H1 (cell line): ENCODE data around the gene CCNI. TPM values are rescaled to one million over a fixed set of nuclear protein-coding genes. Genes with fewer than 3 reads are reported as not detected.

Experiments used
- CTCF ChIA-PET: fragments of 300-600 bp; sonication (Branson Sonifier 250); formaldehyde crosslinking; loops from one replicate; lab custom pipeline; 2021; ENCODE audit not compliant: partially characterized antibody; lab: Charles Lee
- POLR2A ChIA-PET: fragments of 300-600 bp; sonication (Branson Sonifier 250); formaldehyde crosslinking; loops from one replicate; lab custom pipeline; 2021; ENCODE audit warnings: inconsistent platforms; ENCODE audit not compliant: partially characterized antibody; lab: Charles Lee
- DNase-seq, 2 experiments: peaks; one replicate each; pipeline versions ENCODE4 v3.0.0 to v3.0.0-alpha.2; 2010 to 2022; ENCODE audit warnings: low spot score in 2 of 2, low read depth in 1 of 2, mixed read lengths in 1 of 2
- FAIRE-seq: peaks from 2 replicates; lab custom pipeline; 2011; peaks lifted over from hg19 to GRCh38; lab: Jason Lieb, UNC
- H2AFZ ChIP-seq: 2 replicates; pipeline ENCODE4 v1.8.1; 2012; ENCODE audit warnings: low read length, inconsistent platforms
- H2AK5ac ChIP-seq: 2 replicates; pipeline ENCODE4 v1.6.1; 2013; ENCODE audit warnings: low read depth, low read length
- H2BK120ac ChIP-seq: replicated peaks from 2 replicates; pipeline ENCODE3; 2013; ENCODE audit warnings: low read depth, low read length, inconsistent platforms
- H2BK12ac ChIP-seq: 2 replicates; pipeline ENCODE4 v1.6.1; 2013; ENCODE audit warnings: low read depth, low read length
- H2BK15ac ChIP-seq: 2 replicates; pipeline ENCODE4 v1.6.1; 2013; ENCODE audit warnings: low read length
- H2BK20ac ChIP-seq: 2 replicates; pipeline ENCODE4 v1.6.1; 2013; ENCODE audit warnings: low read length
- H2BK5ac ChIP-seq: 2 replicates; pipeline ENCODE4 v1.6.1; 2013; ENCODE audit warnings: low read depth, low read length
- H3K14ac ChIP-seq: 2 replicates; pipeline ENCODE4 v1.6.1; 2013; ENCODE audit warnings: inconsistent platforms; ENCODE audit not compliant: insufficient read length
- H3K18ac ChIP-seq: 2 replicates; pipeline ENCODE4 v1.6.1; 2013; ENCODE audit warnings: low read length; ENCODE audit errors: extremely low read depth
- H3K23ac ChIP-seq: 2 replicates; pipeline ENCODE4 v1.6.1; 2013; ENCODE audit warnings: inconsistent platforms; ENCODE audit not compliant: insufficient read length
- H3K23me2 ChIP-seq: 2 replicates; pipeline ENCODE4 v1.6.1; 2013; ENCODE audit warnings: low read depth, low read length
- H3K27ac ChIP-seq: 2 replicates; pipeline ENCODE4 v1.6.1; 2011; ENCODE audit warnings: low read depth, low read length, inconsistent platforms
- H3K27me3 ChIP-seq, 4 experiments: replicated peaks in 1 of 4; 1 replicate in 1 of 4; 2 replicates in 3 of 4; pipeline versions ENCODE4 v1.6.1 to v1.8.1; 2011 to 2013; ENCODE audit warnings: low read length in 3 of 4, mild to moderate bottlenecking in 3 of 4, inconsistent platforms in 2 of 4, mixed read lengths in 2 of 4, moderate library complexity in 1 of 4; ENCODE audit not compliant: control insufficient read depth in 3 of 4, insufficient read depth in 3 of 4; ENCODE audit errors: extremely low read depth in 1 of 4
- H3K36me3 ChIP-seq, 4 experiments: 2 replicates each; pipeline versions ENCODE4 v1.6.1 to v1.8.1; 2011 to 2013; ENCODE audit warnings: mild to moderate bottlenecking in 4 of 4, low read length in 3 of 4, moderate library complexity in 2 of 4, control low read depth in 1 of 4, inconsistent platforms in 1 of 4; ENCODE audit not compliant: insufficient read depth in 4 of 4, control insufficient read depth in 2 of 4
- H3K4ac ChIP-seq: replicated peaks from 2 replicates; pipeline ENCODE3; 2013; ENCODE audit warnings: low read length, low read depth, mixed read lengths, inconsistent platforms; ENCODE audit not compliant: insufficient read length
- H3K4me1 ChIP-seq, 4 experiments: replicated peaks in 1 of 4; 1 replicate in 1 of 4; 2 replicates in 3 of 4; pipeline versions ENCODE4 v1.6.1 to v1.8.1; 2011 to 2013; ENCODE audit warnings: low read length in 3 of 4, inconsistent platforms in 2 of 4, mixed read lengths in 1 of 4; ENCODE audit not compliant: insufficient read depth in 4 of 4, control insufficient read depth in 3 of 4
- H3K4me2 ChIP-seq, 2 experiments: 2 replicates each; pipeline versions ENCODE4 v1.6.1 to v1.8.1; 2011 to 2013; ENCODE audit warnings: low read depth in 2 of 2, low read length in 2 of 2, control low read depth in 1 of 2, inconsistent platforms in 1 of 2, mild to moderate bottlenecking in 1 of 2; ENCODE audit not compliant: insufficient read depth in 1 of 2
- H3K4me3 ChIP-seq, 4 experiments: fragments of 200-600, 300-600 bp in 1 of 4; sonication (generic), shearing (Covaris generic), sonication (Bioruptor Twin) in 1 of 4; 2 replicates each; pipeline versions ENCODE4 v1.5.1 to v1.8.1; 2011 to 2016; ENCODE audit warnings: low read length in 4 of 4, low read depth in 3 of 4, control low read depth in 2 of 4, inconsistent platforms in 2 of 4, mild to moderate bottlenecking in 2 of 4, mixed read lengths in 1 of 4, moderate library complexity in 1 of 4; ENCODE audit not compliant: insufficient read depth in 2 of 4; ENCODE audit errors: extremely low read depth in 1 of 4
- H3K56ac ChIP-seq: replicated peaks from 2 replicates; pipeline ENCODE3; 2013; ENCODE audit warnings: low read depth, mild to moderate bottlenecking, mixed read lengths, low read length, inconsistent platforms; ENCODE audit not compliant: insufficient read length
- H3K79me1 ChIP-seq: 2 replicates; pipeline ENCODE4 v1.6.1; 2013; ENCODE audit warnings: low read depth, low read length, control low read depth
- H3K79me2 ChIP-seq, 2 experiments: 2 replicates each; pipeline versions ENCODE4 v1.6.1 to v1.8.1; 2012 to 2013; ENCODE audit warnings: low read length in 2 of 2, mild to moderate bottlenecking in 2 of 2, inconsistent platforms in 1 of 2; ENCODE audit not compliant: insufficient read depth in 2 of 2, control insufficient read depth in 1 of 2
- H3K9ac ChIP-seq, 4 experiments: replicated peaks in 1 of 4; 1 replicate in 1 of 4; 2 replicates in 3 of 4; pipeline versions ENCODE4 v1.6.1 to v1.8.1; 2011 to 2013; ENCODE audit warnings: low read depth in 3 of 4, low read length in 3 of 4, control low read depth in 2 of 4, mild to moderate bottlenecking in 2 of 4, moderate library complexity in 2 of 4, inconsistent platforms in 1 of 4; ENCODE audit errors: extremely low read depth in 1 of 4
- H3K9me3 ChIP-seq, 2 experiments: 2 replicates each; pipeline versions ENCODE4 v1.6.1 to v1.8.1; 2012 to 2013; ENCODE audit warnings: mild to moderate bottlenecking in 2 of 2, moderate library complexity in 2 of 2, control low read depth in 1 of 2, inconsistent platforms in 1 of 2, low read depth in 1 of 2, low read length in 1 of 2, mixed read lengths in 1 of 2; ENCODE audit not compliant: insufficient read depth in 2 of 2
- H4K20me1 ChIP-seq, 2 experiments: replicated peaks in 1 of 2; 2 replicates each; pipeline versions ENCODE3 to v1.8.1; 2011 to 2013; ENCODE audit warnings: inconsistent platforms in 2 of 2, low read length in 2 of 2, mild to moderate bottlenecking in 1 of 2; ENCODE audit not compliant: insufficient read depth in 2 of 2, control insufficient read depth in 1 of 2
- H4K5ac ChIP-seq: 2 replicates; pipeline ENCODE4 v1.6.1; 2013; ENCODE audit warnings: low read length, low read depth, mixed read lengths, inconsistent platforms; ENCODE audit not compliant: insufficient read length
- H4K8ac ChIP-seq: 2 replicates; pipeline ENCODE4 v1.8.0; 2013; ENCODE audit warnings: mild to moderate bottlenecking, moderate library complexity, low read length, inconsistent platforms; ENCODE audit not compliant: insufficient read depth; ENCODE audit errors: extremely low read depth
- H4K91ac ChIP-seq: replicated peaks from 2 replicates; pipeline ENCODE3; 2013; ENCODE audit warnings: low read length, mixed read lengths, inconsistent platforms; ENCODE audit not compliant: insufficient read length
- BCL11A ChIP-seq, 2 experiments: IDR thresholded peaks; one replicate each; pipeline ENCODE4 v1.6.1; 2011; ENCODE audit warnings: low read depth in 2 of 2, low read length in 2 of 2, mild to moderate bottlenecking in 2 of 2
- CBX8 ChIP-seq: fragments of 300-800, 300-1000 bp; sonication (generic); IDR thresholded peaks from 2 replicates; pipeline ENCODE4 v1.7.1; 2016; ENCODE audit warnings: low read depth, low read length, borderline replicate concordance
- CREB1 ChIP-seq: IDR thresholded peaks from 2 replicates; pipeline ENCODE4 v1.6.1; 2012; ENCODE audit warnings: inconsistent platforms
- CTBP2 ChIP-seq: IDR thresholded peaks from 2 replicates; pipeline ENCODE4 v1.7.0; 2011; ENCODE audit warnings: borderline replicate concordance, mild to moderate bottlenecking, moderate library complexity, mixed read lengths, low read length; ENCODE audit not compliant: insufficient read depth, insufficient read length
- GTF2F1 ChIP-seq: IDR thresholded peaks from 2 replicates; pipeline ENCODE4 v1.6.1; 2012; ENCODE audit warnings: low read depth, low read length, improper control_type of control experiment, borderline replicate concordance
- MAX ChIP-seq: IDR thresholded peaks from 2 replicates; pipeline ENCODE4 v1.6.1; 2012; ENCODE audit warnings: inconsistent platforms
- RBBP5 ChIP-seq: IDR thresholded peaks from 2 replicates; pipeline ENCODE4 v1.7.1; 2012; ENCODE audit warnings: low read depth, mild to moderate bottlenecking, inconsistent platforms, low read length, moderate library complexity, borderline replicate concordance
- SIRT6 ChIP-seq: IDR thresholded peaks from one replicate; pipeline ENCODE4 v1.7.1; 2012; ENCODE audit warnings: low read length, inconsistent platforms
- SRF ChIP-seq: IDR thresholded peaks from 2 replicates; pipeline ENCODE4 v1.6.1; 2011; ENCODE audit warnings: mild to moderate bottlenecking, low read depth, low read length, moderate library complexity
- WGBS, 2 experiments: shearing (Covaris generic) in 1 of 2; methylation state at CpG; one replicate each; pipeline versions ENCODE4 v1.1.6 to v1.1.7; 2013 to 2015; ENCODE audit warnings: low lambda C conversion rate in 2 of 2, mixed read lengths in 2 of 2, inconsistent platforms in 1 of 2, low coverage in 1 of 2, missing lambda C conversion rate in 1 of 2; ENCODE audit not compliant: insufficient replicate concordance in 2 of 2, insufficient coverage in 1 of 2, insufficient read length in 1 of 2; ENCODE audit errors: extremely low coverage in 1 of 2, missing lambda C conversion rate in 1 of 2; 5-methylcytosine and 5-hydroxymethylcytosine counted together
- polyA plus RNA-seq, 7 experiments: library from polyadenylated mRNA; depleted of rRNA in 3 of 7; stranded (reverse) in 5 of 7; unstranded in 2 of 7; fragments of >200 nt in 5 of 7; fragments of 200-250 nt in 2 of 7; gene quantifications; 1 replicate in 5 of 7; 2 replicates in 1 of 7; 4 replicates in 1 of 7; pipeline versions ENCODE4 v1.2.1 to v1.2.3, GENCODE V29; 2011 to 2013; ENCODE audit warnings: missing spikeins in 2 of 7, mixed read lengths in 2 of 7
- total RNA-seq: library from RNA; stranded (reverse); fragmentation: NEBNext Ultra II Directional; extraction: Animal tissue kit (Norgen Biotek cat#: 25700); gene quantifications from 2 replicates; pipeline ENCODE4 v1.2.1, GENCODE V29; 2021

CCNI gene
- total and polyA plus RNA-seq, 2 of the 8 experiments (the other 6 are each of a cell fraction or from before 2014, with no cell fraction given) = 97.8 to 234 TPM

GRCh38 chr4:77076889-77077635, 1.3 kb upstream of the CCNI start:
- Histone ChIP-seq H3K27me3 (no peaks in the 10 kb centered on the region), H3K14ac (no peak overlapping the region), H4K5ac (no peak overlapping the region), H3K79me1 (no peaks in the 10 kb centered on the region; the same call in 1 of the 2 replicates), H3K9me3 (no peaks in the 10 kb centered on the region), H2BK120ac (no peak overlapping the region), H2AFZ (no peak overlapping the region), H3K4ac (no peak overlapping the region), H2BK15ac (no peak overlapping the region), H3K4me3 (peak overlapping the region; percentile 79 to 96 (median 90); a peak in 7 of 8 replicates), H4K8ac (no peak overlapping the region), H3K18ac (no peak overlapping the region), H2AK5ac (no peak overlapping the region), H3K56ac (no peak overlapping the region), H3K4me1 (peaks cover 0 to 7% (median 3%) of the 10 kb centered on the region in 4 experiments; a peak in 3 of 7 replicates), H4K91ac (no peak overlapping the region), H2BK12ac (no peak overlapping the region), H3K23me2 (peaks cover 6% of the 10 kb centered on the region), H3K36me3 (no peaks in the 10 kb centered on the region), H3K79me2 (peaks cover 18 to 31% of the 10 kb centered on the region in 2 experiments), H3K23ac (no peak overlapping the region), H2BK5ac (no peak overlapping the region), H3K4me2 (peak overlapping the region; percentile 71 to 83), H4K20me1 (peaks cover 18 to 25% of the 10 kb centered on the region in 2 experiments), H3K9ac (no peak overlapping the region; a peak in 1 of 7 replicates), H3K27ac (no peak overlapping the region), H2BK20ac (no peak overlapping the region)
- 88% methylated on average over 10 of the region's 10 CpGs; no CpG with 5 or more reads in 1 of the 2 experiments for WGBS, 2 experiments
- FAIRE-seq = no peak
- TF ChIP-seq CREB1 (no peak), SIRT6 (no peak), GTF2F1 (no peak), SRF (no peak), CBX8 (no peak), RBBP5 (no peak), CTBP2 (no peak), MAX (no peak), BCL11A (IDR thresholded peaks at IDR 0.05; ENCODE audit: low read depth in 2 of 2, low read length in 2 of 2) (no peak)
- no peak for DNase-seq
- ChIA-PET CTCF (interaction anchor here (0.9 to 2.4 kb wide), 7 partner anchors 11 to 127 kb away, joined by 3 to 6 read pairs (median 3); no protein-coding TSS in a partner anchor), POLR2A (interaction anchor here (0.6 to 5.2 kb wide), 10 partner anchors 13 to 193 kb away, joined by 3 to 39 read pairs (median 3); partner anchors contain the start of gene CCNG2)
